ENCODE results near the gene FBXW4.

FBXW4 gene

DNA sequence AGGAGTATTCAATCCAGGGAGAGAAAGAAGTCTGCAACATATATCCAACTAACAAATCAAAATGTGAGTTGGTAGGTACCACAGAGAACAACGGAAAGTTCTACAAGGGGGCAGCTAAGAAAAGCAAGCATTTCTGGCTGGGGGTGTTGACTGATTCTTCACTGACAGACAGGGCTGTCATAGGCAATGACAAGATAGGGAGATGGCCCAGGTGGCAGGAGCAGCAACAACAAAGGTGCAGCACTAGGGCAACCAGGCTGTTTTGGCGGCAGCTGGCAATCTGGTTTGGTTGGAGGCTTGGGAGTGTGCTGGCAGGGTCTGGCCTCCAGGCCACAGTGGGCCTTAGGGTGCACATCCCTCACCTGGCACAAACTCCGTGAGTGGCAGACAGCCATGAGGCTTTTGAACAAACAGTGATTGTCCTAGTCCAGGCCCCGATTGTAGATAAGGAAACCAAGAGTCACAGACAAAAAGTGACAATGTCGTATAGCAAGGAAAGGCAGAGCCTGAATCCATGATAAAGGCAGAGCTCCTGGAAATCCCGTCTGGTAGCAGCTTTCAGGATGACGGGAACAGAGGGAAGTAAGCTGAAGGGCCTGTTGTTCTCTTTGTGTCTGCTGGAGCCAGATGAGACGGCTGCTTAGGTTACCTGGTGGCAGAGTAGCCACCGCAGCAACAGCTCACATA, 78.4 kb downstream of the FBXW4 start:
- no peaks in the 10 kb centered on the region for H3K79me2 ChIP-seq (ENCODE audit: insufficient read depth, low read depth)
- H3K4me3 ChIP-seq (IDR thresholded peaks at IDR 0.05; ENCODE audit: insufficient read depth, low read depth, low read length): no peak overlapping the region
- H3K27me3 ChIP-seq (ENCODE audit: insufficient read depth, low read depth): no peaks in the 10 kb centered on the region
- no peak overlapping the region for H3K9ac ChIP-seq
- H4K20me1 ChIP-seq (ENCODE audit: insufficient read depth): no peaks in the 10 kb centered on the region
- H3K4me2 ChIP-seq: no peak overlapping the region
- H3K36me3 ChIP-seq (ENCODE audit: insufficient read depth): no peaks in the 10 kb centered on the region
- no peaks in the 10 kb centered on the region for H3K4me1 ChIP-seq (ENCODE audit: low read depth, poor library complexity, severe bottlenecking)
- TF ChIP-seq, protein P1, sequence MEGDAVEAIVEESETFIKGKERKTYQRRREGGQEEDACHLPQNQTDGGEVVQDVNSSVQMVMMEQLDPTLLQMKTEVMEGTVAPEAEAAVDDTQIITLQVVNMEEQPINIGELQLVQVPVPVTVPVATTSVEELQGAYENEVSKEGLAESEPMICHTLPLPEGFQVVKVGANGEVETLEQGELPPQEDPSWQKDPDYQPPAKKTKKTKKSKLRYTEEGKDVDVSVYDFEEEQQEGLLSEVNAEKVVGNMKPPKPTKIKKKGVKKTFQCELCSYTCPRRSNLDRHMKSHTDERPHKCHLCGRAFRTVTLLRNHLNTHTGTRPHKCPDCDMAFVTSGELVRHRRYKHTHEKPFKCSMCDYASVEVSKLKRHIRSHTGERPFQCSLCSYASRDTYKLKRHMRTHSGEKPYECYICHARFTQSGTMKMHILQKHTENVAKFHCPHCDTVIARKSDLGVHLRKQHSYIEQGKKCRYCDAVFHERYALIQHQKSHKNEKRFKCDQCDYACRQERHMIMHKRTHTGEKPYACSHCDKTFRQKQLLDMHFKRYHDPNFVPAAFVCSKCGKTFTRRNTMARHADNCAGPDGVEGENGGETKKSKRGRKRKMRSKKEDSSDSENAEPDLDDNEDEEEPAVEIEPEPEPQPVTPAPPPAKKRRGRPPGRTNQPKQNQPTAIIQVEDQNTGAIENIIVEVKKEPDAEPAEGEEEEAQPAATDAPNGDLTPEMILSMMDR (conservative IDR thresholded peaks at IDR 0.05; ENCODE audit: low read depth, low read length): no peak
- H3K27ac ChIP-seq: no peak overlapping the region
- no peak overlapping the region for H2AFZ ChIP-seq (ENCODE audit: low read depth)

DNA sequence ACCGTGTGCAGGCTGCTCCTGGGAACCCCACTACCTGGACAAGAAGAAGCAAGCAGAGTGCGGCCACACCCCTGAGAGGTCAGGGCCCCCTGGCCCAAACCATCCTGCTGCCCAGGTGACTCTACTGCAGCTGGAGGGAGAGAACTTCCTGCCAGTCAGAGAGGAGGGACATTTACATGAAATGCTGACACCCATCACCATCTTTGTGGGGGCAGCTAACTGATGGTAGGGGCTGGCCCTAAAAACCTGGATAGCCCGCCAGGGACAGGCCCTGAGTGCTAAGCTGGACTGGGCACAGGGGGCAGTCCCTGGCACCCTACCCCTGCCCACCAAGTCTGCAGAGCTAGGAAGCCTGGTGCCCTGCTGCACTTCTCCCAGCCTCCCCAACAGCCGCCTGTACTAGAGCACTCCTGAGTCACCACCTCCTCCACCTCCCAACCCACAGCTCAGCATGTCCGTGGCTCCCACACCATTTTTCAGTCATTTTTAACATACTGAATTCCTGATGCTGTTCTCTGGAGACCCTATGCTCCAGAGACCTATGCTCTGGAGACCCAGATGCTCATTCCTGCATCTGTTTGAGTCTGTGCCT, 79.3 kb downstream of the FBXW4 start:
- H3K27ac ChIP-seq: no peak overlapping the region
- H2AFZ ChIP-seq (ENCODE audit: low read depth): no peak overlapping the region
- H4K20me1 ChIP-seq (ENCODE audit: insufficient read depth): no peaks in the 10 kb centered on the region
- no peak overlapping the region for H3K9ac ChIP-seq
- no peaks in the 10 kb centered on the region for H3K36me3 ChIP-seq (ENCODE audit: insufficient read depth)
- TF ChIP-seq, protein P1 (conservative IDR thresholded peaks at IDR 0.05; ENCODE audit: low read depth, low read length): no peak
- no peaks in the 10 kb centered on the region for H3K27me3 ChIP-seq (ENCODE audit: insufficient read depth, low read depth)
- H3K79me2 ChIP-seq (ENCODE audit: insufficient read depth, low read depth): no peaks in the 10 kb centered on the region
- H3K4me3 ChIP-seq (IDR thresholded peaks at IDR 0.05; ENCODE audit: insufficient read depth, low read depth, low read length): no peak overlapping the region
- no peaks in the 10 kb centered on the region for H3K4me1 ChIP-seq (ENCODE audit: low read depth, poor library complexity, severe bottlenecking)
- H3K4me2 ChIP-seq: no peak overlapping the region

DNA sequence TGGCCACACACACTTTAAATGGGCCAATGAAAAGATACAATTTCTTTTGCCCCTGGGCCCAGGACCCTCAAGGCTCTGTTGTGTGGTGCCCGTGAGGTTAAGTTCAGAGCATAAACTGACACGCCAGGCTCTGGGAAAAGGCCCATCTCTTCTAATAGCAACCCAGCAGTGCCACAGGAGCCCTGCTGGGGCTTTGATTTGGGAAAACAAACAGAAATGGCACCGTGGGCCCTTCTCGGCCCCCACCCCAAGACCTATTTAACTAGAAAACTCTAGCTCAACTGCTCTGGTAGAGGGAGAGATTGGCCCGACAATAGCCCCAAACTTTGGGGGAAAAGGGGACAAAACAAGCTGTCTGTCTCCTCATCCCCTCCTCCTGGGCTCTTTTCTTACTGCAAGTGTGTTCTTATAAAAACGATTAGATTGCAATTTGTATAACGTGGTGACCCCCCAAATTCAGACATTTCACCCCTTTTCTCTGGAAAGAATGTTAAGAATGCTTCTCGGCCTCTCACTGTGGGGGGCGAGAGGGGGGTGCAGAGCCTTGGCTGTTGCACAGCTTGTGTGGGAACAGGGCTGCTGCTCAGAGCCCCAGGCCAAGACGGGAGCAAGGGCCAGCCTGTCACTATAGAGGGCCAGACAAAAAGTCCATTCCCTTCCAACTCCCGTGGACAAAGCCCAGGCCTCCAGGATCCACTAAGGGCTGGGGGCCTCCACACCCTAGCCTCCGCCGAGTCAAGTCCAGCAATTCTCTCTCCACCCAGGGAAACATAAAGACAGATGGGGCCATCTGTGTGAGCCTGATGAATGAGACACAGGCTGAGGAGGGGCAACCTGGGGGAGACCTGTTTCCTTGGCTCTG, 80.1 kb downstream of the FBXW4 start:
- no peak overlapping the region for H3K9ac ChIP-seq
- TF ChIP-seq, protein P1 (conservative IDR thresholded peaks at IDR 0.05; ENCODE audit: low read depth, low read length): no peak
- H3K4me1 ChIP-seq (ENCODE audit: low read depth, poor library complexity, severe bottlenecking): no peaks in the 10 kb centered on the region
- no peaks in the 10 kb centered on the region for H3K79me2 ChIP-seq (ENCODE audit: insufficient read depth, low read depth)
- H3K4me3 ChIP-seq (IDR thresholded peaks at IDR 0.05; ENCODE audit: insufficient read depth, low read depth, low read length): no peak overlapping the region
- no peak overlapping the region for H3K27ac ChIP-seq
- no peaks in the 10 kb centered on the region for H4K20me1 ChIP-seq (ENCODE audit: insufficient read depth)
- no peak overlapping the region for H3K4me2 ChIP-seq
- H3K36me3 ChIP-seq (ENCODE audit: insufficient read depth): no peaks in the 10 kb centered on the region
- H3K27me3 ChIP-seq (ENCODE audit: insufficient read depth, low read depth): no peaks in the 10 kb centered on the region
- H2AFZ ChIP-seq (ENCODE audit: low read depth): no peak overlapping the region

DNA sequence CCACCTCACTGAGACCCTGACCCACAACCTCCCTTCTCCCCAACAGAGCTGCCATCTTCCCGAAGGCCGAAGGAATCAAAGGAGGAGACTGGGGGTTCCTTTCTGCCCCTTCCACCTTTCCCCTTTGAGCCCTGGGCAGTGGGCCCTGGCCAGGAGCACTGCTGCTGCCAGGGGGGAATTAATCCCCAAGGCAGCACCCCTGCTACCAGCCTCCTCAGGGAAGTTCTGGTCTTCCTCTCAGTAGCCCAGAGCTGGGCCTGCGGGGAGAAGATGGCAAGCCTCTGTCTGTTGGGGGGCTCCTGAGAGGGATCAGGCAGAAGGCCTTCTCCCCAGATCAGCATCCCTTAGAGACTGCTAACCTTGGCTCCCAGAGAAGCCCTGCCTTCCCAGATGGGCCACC, 81.3 kb downstream of the FBXW4 start:
- Histone ChIP-seq H3K4me2 (no peak overlapping the region), H2AFZ (ENCODE audit: low read depth) (no peak overlapping the region), H3K36me3 (ENCODE audit: insufficient read depth) (no peaks in the 10 kb centered on the region), H3K27ac (no peak overlapping the region), H3K4me1 (ENCODE audit: low read depth, poor library complexity, severe bottlenecking) (no peaks in the 10 kb centered on the region), H3K9ac (no peak overlapping the region), H4K20me1 (ENCODE audit: insufficient read depth) (no peaks in the 10 kb centered on the region), H3K79me2 (ENCODE audit: insufficient read depth, low read depth) (no peaks in the 10 kb centered on the region), H3K4me3 (IDR thresholded peaks at IDR 0.05; ENCODE audit: insufficient read depth, low read depth, low read length) (no peak overlapping the region), H3K27me3 (ENCODE audit: insufficient read depth, low read depth) (no peaks in the 10 kb centered on the region)
- TF ChIP-seq, protein P1 (conservative IDR thresholded peaks at IDR 0.05; ENCODE audit: low read depth, low read length): no peak

All from KMS-11 (cell line).